HG03558 (cell line): ENCODE measurements around the gene SLC24A3.

ENCODE experiments used
- ATAC-seq: cut with Tn5 transposase; IDR thresholded peaks from one replicate; pipeline ENCODE4 v1.9.1; 2021; ENCODE audit warnings: moderate number of reproducible peaks; ENCODE audit not compliant: unreplicated experiment; ENCODE audit errors: extremely low read depth

Gene SLC24A3

GRCh38 chr20:19298652-19299051 is 86.2 kb downstream of the SLC24A3 start:
- ATAC-seq, result no peak

- ATAC-seq, result no peak
These were observed 88.0 kb downstream of the SLC24A3 start for GRCh38 chr20:19300395-19300794.

GRCh38 chr20:19301142-19301541 is 88.7 kb downstream of the SLC24A3 start:
- no peak for ATAC-seq

- no peak for ATAC-seq
These were observed 89.4 kb downstream of the SLC24A3 start for GRCh38 chr20:19301843-19302242.

GRCh38 chr20:19302714-19303113 is 90.3 kb downstream of the SLC24A3 start:
- no peak for ATAC-seq

- no peak for ATAC-seq
These were observed 91.9 kb downstream of the SLC24A3 start for GRCh38 chr20:19304389-19304788.

- ATAC-seq, result no peak
These were observed 92.5 kb downstream of the SLC24A3 start for GRCh38 chr20:19304886-19305415.

GRCh38 chr20:19308146-19308545 is 95.7 kb downstream of the SLC24A3 start:
- no peak for ATAC-seq

GRCh38 chr20:19310541-19310940 is 98.1 kb downstream of the SLC24A3 start:
- ATAC-seq, result no peak

GRCh38 chr20:19313342-19314069 is 101.1 kb downstream of the SLC24A3 start:
- ATAC-seq, result no peak

GRCh38 chr20:19314621-19315020 is 102.2 kb downstream of the SLC24A3 start:
- ATAC-seq, result no peak

GRCh38 chr20:19317237-19318069 is 105.0 kb downstream of the SLC24A3 start:
- ATAC-seq, result no peak

GRCh38 chr20:19318610-19319009 is 106.2 kb downstream of the SLC24A3 start:
- ATAC-seq, result no peak

- no peak for ATAC-seq
These were observed 107.6 kb downstream of the SLC24A3 start for GRCh38 chr20:19320005-19320404.

- ATAC-seq, result no peak
These were observed 108.7 kb downstream of the SLC24A3 start for GRCh38 chr20:19321176-19321575.

- no peak for ATAC-seq
These were observed 109.9 kb downstream of the SLC24A3 start for GRCh38 chr20:19322061-19322985.

GRCh38 chr20:19327401-19327800 is 115.0 kb downstream of the SLC24A3 start:
- no peak for ATAC-seq

- no peak for ATAC-seq
These were observed 116.2 kb downstream of the SLC24A3 start for GRCh38 chr20:19328676-19329075.

- no peak for ATAC-seq
These were observed 117.6 kb downstream of the SLC24A3 start for GRCh38 chr20:19330038-19330437.

- no peak for ATAC-seq
These were observed 118.3 kb downstream of the SLC24A3 start for GRCh38 chr20:19330731-19331130.
